ENCODE measurements around the gene JKAMP.

The JKAMP gene

GRCh38 chr14:59450716-59451115, 33.6 kb upstream of the JKAMP start:
- TF ChIP-seq CTCF (IDR thresholded peaks at IDR 0.05; ENCODE audit: control extremely low read depth, extremely low read depth, low read depth, missing control alignments): no peak
- ChIA-PET POLR2A (no interaction called here), CTCF (interaction anchor here (1.0 to 1.9 kb wide), 5 partner anchors 22 to 324 kb away, joined by 3 to 5 read pairs (median 4); partner anchors contain the start of genes JKAMP and L3HYPDH)
- no peak for DNase-seq (ENCODE audit: extremely low spot score)

GRCh38 chr14:59451849-59452248, 32.5 kb upstream of the JKAMP start:
- ChIA-PET POLR2A (no interaction called here), CTCF (interaction anchor here (0.9 to 1.9 kb wide), 3 partner anchors 21 to 57 kb away, joined by 3 to 5 read pairs (median 4); partner anchors contain the start of genes JKAMP and L3HYPDH)
- no peak for TF ChIP-seq CTCF (IDR thresholded peaks at IDR 0.05; ENCODE audit: control extremely low read depth, extremely low read depth, low read depth, missing control alignments)

GRCh38 chr14:59454139-59454538, 30.2 kb upstream of the JKAMP start:
- no peak for TF ChIP-seq CTCF (IDR thresholded peaks at IDR 0.05; ENCODE audit: control extremely low read depth, extremely low read depth, low read depth, missing control alignments)
- ChIA-PET POLR2A (no interaction called here), CTCF (interaction anchor here (1.4 to 2.6 kb wide), 2 partner anchors 10 to 325 kb away, joined by 3 to 13 read pairs; no protein-coding TSS in a partner anchor)
- no peak for DNase-seq (ENCODE audit: extremely low spot score)

More at GRCh38 chr14:59451849-59452248, 32.5 kb upstream of the JKAMP start:
- no peak for DNase-seq (ENCODE audit: extremely low spot score)

- TF ChIP-seq CTCF (IDR thresholded peaks at IDR 0.05; ENCODE audit: control extremely low read depth, extremely low read depth, low read depth, missing control alignments): no peak
- no peak for DNase-seq (ENCODE audit: extremely low spot score)
- ChIA-PET CTCF (interaction anchor here (2.6 kb wide), 1 partner anchor 11 kb away, joined by 13 read pairs; no protein-coding TSS in a partner anchor), POLR2A (no interaction called here)
These were observed 28.9 kb upstream of the JKAMP start for GRCh38 chr14:59455411-59455810.

- POLR2A ChIA-PET: no interaction called here
- no peak for DNase-seq (ENCODE audit: extremely low spot score)
- TF ChIP-seq CTCF (IDR thresholded peaks at IDR 0.05; ENCODE audit: control extremely low read depth, extremely low read depth, low read depth, missing control alignments): no peak
- CTCF ChIA-PET: interaction anchor here (0.9 to 2.3 kb wide), 3 partner anchors 12 to 14 kb away, joined by 3 to 8 read pairs (median 3); no protein-coding TSS in a partner anchor
These were observed 25.8 kb upstream of the JKAMP start for GRCh38 chr14:59458486-59458885.

GRCh38 chr14:59460378-59460777, 23.9 kb upstream of the JKAMP start:
- DNase-seq (ENCODE audit: extremely low spot score): no peak
- ChIA-PET CTCF (interaction anchor here (1.0 kb wide), 1 partner anchor 327 kb away, joined by 3 read pairs; no protein-coding TSS in a partner anchor), POLR2A (no interaction called here)
- no peak for TF ChIP-seq CTCF (IDR thresholded peaks at IDR 0.05; ENCODE audit: control extremely low read depth, extremely low read depth, low read depth, missing control alignments)
